Right renal pelvis (tissue), 4 donors: ENCODE results near the gene COL26A1. TPM values are rescaled to one million over a fixed set of nuclear protein-coding genes. Genes with fewer than 3 reads are reported as not detected.
A peak's percentile ranks its signal among the peaks of the same experiment; 100 is the strongest.

Source experiments
- DNase-seq, 4 donors: peaks; one replicate each; pipeline ENCODE4 v3.0.0-alpha.2; 2013; ENCODE audit warnings: low read depth in 4 of 4, low spot score in 3 of 4, missing footprints in 1 of 4
- polyA plus RNA-seq, 4 donors: library from polyadenylated mRNA; unstranded; fragments of 120-200 nt; gene quantifications; one replicate each; pipeline ENCODE4 v1.2.1, GENCODE V29; 2013; ENCODE audit not compliant: insufficient read length in 4 of 4

COL26A1 gene
- polyA plus RNA-seq, 4 donors = 24.7 to 32.5 (median 25.7) TPM

- no peak for DNase-seq
These were observed 5.9 kb downstream of the COL26A1 start for GRCh38 chr7:101368422-101369165.

GRCh38 chr7:101370836-101371235, 8.2 kb downstream of the COL26A1 start:
- no peak for DNase-seq

GRCh38 chr7:101373812-101374614, 11.3 kb downstream of the COL26A1 start:
- DNase-seq = no peak

- DNase-seq = no peak
These were observed 12.3 kb downstream of the COL26A1 start for GRCh38 chr7:101374990-101375389.

GRCh38 chr7:101376601-101377000, 13.9 kb downstream of the COL26A1 start:
- no peak for DNase-seq

- no peak for DNase-seq
These were observed 14.6 kb downstream of the COL26A1 start for GRCh38 chr7:101377189-101377736.

GRCh38 chr7:101378751-101379174, 16.1 kb downstream of the COL26A1 start:
- no peak for DNase-seq

GRCh38 chr7:101379302-101379701, 16.6 kb downstream of the COL26A1 start:
- DNase-seq = no peak

- no peak for DNase-seq
These were observed 19.0 kb downstream of the COL26A1 start for GRCh38 chr7:101381549-101382111.

- DNase-seq = no peak
These were observed 20.3 kb downstream of the COL26A1 start for GRCh38 chr7:101382937-101383336.

GRCh38 chr7:101386177-101386557, 23.5 kb downstream of the COL26A1 start:
- no peak for DNase-seq

- DNase-seq = no peak
These were observed 24.0 kb downstream of the COL26A1 start for GRCh38 chr7:101386558-101387231.

GRCh38 chr7:101390901-101391301, 28.2 kb downstream of the COL26A1 start:
- peak in 1 of 4 donors; percentile 33 for DNase-seq

GRCh38 chr7:101391991-101392390, 29.3 kb downstream of the COL26A1 start:
- no peak for DNase-seq

GRCh38 chr7:101393865-101394264, 31.2 kb downstream of the COL26A1 start:
- DNase-seq = no peak

GRCh38 chr7:101395376-101395775, 32.7 kb downstream of the COL26A1 start:
- DNase-seq = no peak

- DNase-seq = no peak
These were observed 34.6 kb downstream of the COL26A1 start for GRCh38 chr7:101397243-101397642.

- DNase-seq = no peak
These were observed 35.2 kb downstream of the COL26A1 start for GRCh38 chr7:101397770-101398324.

GRCh38 chr7:101398396-101399289, 36.0 kb downstream of the COL26A1 start:
- DNase-seq = no peak
